ENCODE data around the gene LRBA.

The LRBA gene

GRCh38 chr4:150773729-150774449 lies 241.2 kb downstream of the LRBA start:
- TF ChIP-seq CTCF (conservative IDR thresholded peaks at IDR 0.05) = no peak

GRCh38 chr4:150773032-150773431 lies 242.1 kb downstream of the LRBA start:
- no peak for TF ChIP-seq CTCF (conservative IDR thresholded peaks at IDR 0.05)
- no peak overlapping the region for H3K27ac ChIP-seq

More at GRCh38 chr4:150773729-150774449, 241.2 kb downstream of the LRBA start:
- H3K27ac ChIP-seq = no peak overlapping the region

- H3K27ac ChIP-seq = no peak overlapping the region
- TF ChIP-seq CTCF (conservative IDR thresholded peaks at IDR 0.05) = no peak
These were observed 243.7 kb downstream of the LRBA start for GRCh38 chr4:150771382-150771781.

GRCh38 chr4:150769845-150770244 lies 245.2 kb downstream of the LRBA start:
- H3K27ac ChIP-seq = no peak overlapping the region
- no peak for TF ChIP-seq CTCF (conservative IDR thresholded peaks at IDR 0.05)

GRCh38 chr4:150769248-150769647 lies 245.8 kb downstream of the LRBA start:
- H3K27ac ChIP-seq = no peak overlapping the region
- no peak for TF ChIP-seq CTCF (conservative IDR thresholded peaks at IDR 0.05)

- TF ChIP-seq CTCF (conservative IDR thresholded peaks at IDR 0.05) = no peak
- no peak overlapping the region for H3K27ac ChIP-seq
These were observed 246.6 kb downstream of the LRBA start for GRCh38 chr4:150768497-150768896.

- no peak for TF ChIP-seq CTCF (conservative IDR thresholded peaks at IDR 0.05)
- H3K27ac ChIP-seq = no peak overlapping the region
These were observed 249.9 kb downstream of the LRBA start for GRCh38 chr4:150765216-150765615.
